H1 (cell line): Measurements from ENCODE around the gene FMN2. TPM values are rescaled to one million over a fixed set of nuclear protein-coding genes. Genes with fewer than 3 reads are reported as not detected.

Source experiments
- CTCF ChIA-PET: fragments of 300-600 bp; sonication (Branson Sonifier 250); formaldehyde crosslinking; loops from one replicate; lab custom pipeline; 2021; ENCODE audit not compliant: partially characterized antibody; lab: Charles Lee
- POLR2A ChIA-PET: fragments of 300-600 bp; sonication (Branson Sonifier 250); formaldehyde crosslinking; loops from one replicate; lab custom pipeline; 2021; ENCODE audit warnings: inconsistent platforms; ENCODE audit not compliant: partially characterized antibody; lab: Charles Lee
- DNase-seq, 2 experiments: peaks; one replicate each; pipeline versions ENCODE4 v3.0.0 to v3.0.0-alpha.2; 2010 to 2022; ENCODE audit warnings: low spot score in 2 of 2, low read depth in 1 of 2, mixed read lengths in 1 of 2
- FAIRE-seq: peaks from 2 replicates; lab custom pipeline; 2011; peaks lifted over from hg19 to GRCh38; lab: Jason Lieb, UNC
- H2AFZ ChIP-seq: 2 replicates; pipeline ENCODE4 v1.8.1; 2012; ENCODE audit warnings: low read length, inconsistent platforms
- H2AK5ac ChIP-seq: 2 replicates; pipeline ENCODE4 v1.6.1; 2013; ENCODE audit warnings: low read depth, low read length
- H2BK120ac ChIP-seq: replicated peaks from 2 replicates; pipeline ENCODE3; 2013; ENCODE audit warnings: low read depth, low read length, inconsistent platforms
- H2BK12ac ChIP-seq: 2 replicates; pipeline ENCODE4 v1.6.1; 2013; ENCODE audit warnings: low read depth, low read length
- H2BK15ac ChIP-seq: 2 replicates; pipeline ENCODE4 v1.6.1; 2013; ENCODE audit warnings: low read length
- H2BK20ac ChIP-seq: 2 replicates; pipeline ENCODE4 v1.6.1; 2013; ENCODE audit warnings: low read length
- H2BK5ac ChIP-seq: 2 replicates; pipeline ENCODE4 v1.6.1; 2013; ENCODE audit warnings: low read depth, low read length
- H3K14ac ChIP-seq: 2 replicates; pipeline ENCODE4 v1.6.1; 2013; ENCODE audit warnings: inconsistent platforms; ENCODE audit not compliant: insufficient read length
- H3K18ac ChIP-seq: 2 replicates; pipeline ENCODE4 v1.6.1; 2013; ENCODE audit warnings: low read length; ENCODE audit errors: extremely low read depth
- H3K23ac ChIP-seq: 2 replicates; pipeline ENCODE4 v1.6.1; 2013; ENCODE audit warnings: inconsistent platforms; ENCODE audit not compliant: insufficient read length
- H3K23me2 ChIP-seq: 2 replicates; pipeline ENCODE4 v1.6.1; 2013; ENCODE audit warnings: low read depth, low read length
- H3K27ac ChIP-seq: 2 replicates; pipeline ENCODE4 v1.6.1; 2011; ENCODE audit warnings: low read depth, low read length, inconsistent platforms
- H3K27me3 ChIP-seq, 4 experiments: replicated peaks in 1 of 4; 1 replicate in 1 of 4; 2 replicates in 3 of 4; pipeline versions ENCODE4 v1.6.1 to v1.8.1; 2011 to 2013; ENCODE audit warnings: low read length in 3 of 4, mild to moderate bottlenecking in 3 of 4, inconsistent platforms in 2 of 4, mixed read lengths in 2 of 4, moderate library complexity in 1 of 4; ENCODE audit not compliant: control insufficient read depth in 3 of 4, insufficient read depth in 3 of 4; ENCODE audit errors: extremely low read depth in 1 of 4
- H3K36me3 ChIP-seq, 4 experiments: 2 replicates each; pipeline versions ENCODE4 v1.6.1 to v1.8.1; 2011 to 2013; ENCODE audit warnings: mild to moderate bottlenecking in 4 of 4, low read length in 3 of 4, moderate library complexity in 2 of 4, control low read depth in 1 of 4, inconsistent platforms in 1 of 4; ENCODE audit not compliant: insufficient read depth in 4 of 4, control insufficient read depth in 2 of 4
- H3K4ac ChIP-seq: replicated peaks from 2 replicates; pipeline ENCODE3; 2013; ENCODE audit warnings: low read length, low read depth, mixed read lengths, inconsistent platforms; ENCODE audit not compliant: insufficient read length
- H3K4me1 ChIP-seq, 4 experiments: replicated peaks in 1 of 4; 1 replicate in 1 of 4; 2 replicates in 3 of 4; pipeline versions ENCODE4 v1.6.1 to v1.8.1; 2011 to 2013; ENCODE audit warnings: low read length in 3 of 4, inconsistent platforms in 2 of 4, mixed read lengths in 1 of 4; ENCODE audit not compliant: insufficient read depth in 4 of 4, control insufficient read depth in 3 of 4
- H3K4me2 ChIP-seq, 2 experiments: 2 replicates each; pipeline versions ENCODE4 v1.6.1 to v1.8.1; 2011 to 2013; ENCODE audit warnings: low read depth in 2 of 2, low read length in 2 of 2, control low read depth in 1 of 2, inconsistent platforms in 1 of 2, mild to moderate bottlenecking in 1 of 2; ENCODE audit not compliant: insufficient read depth in 1 of 2
- H3K4me3 ChIP-seq, 4 experiments: fragments of 200-600, 300-600 bp in 1 of 4; sonication (generic), shearing (Covaris generic), sonication (Bioruptor Twin) in 1 of 4; 2 replicates each; pipeline versions ENCODE4 v1.5.1 to v1.8.1; 2011 to 2016; ENCODE audit warnings: low read length in 4 of 4, low read depth in 3 of 4, control low read depth in 2 of 4, inconsistent platforms in 2 of 4, mild to moderate bottlenecking in 2 of 4, mixed read lengths in 1 of 4, moderate library complexity in 1 of 4; ENCODE audit not compliant: insufficient read depth in 2 of 4; ENCODE audit errors: extremely low read depth in 1 of 4
- H3K56ac ChIP-seq: replicated peaks from 2 replicates; pipeline ENCODE3; 2013; ENCODE audit warnings: low read depth, mild to moderate bottlenecking, mixed read lengths, low read length, inconsistent platforms; ENCODE audit not compliant: insufficient read length
- H3K79me1 ChIP-seq: 2 replicates; pipeline ENCODE4 v1.6.1; 2013; ENCODE audit warnings: low read depth, low read length, control low read depth
- H3K79me2 ChIP-seq, 2 experiments: 2 replicates each; pipeline versions ENCODE4 v1.6.1 to v1.8.1; 2012 to 2013; ENCODE audit warnings: low read length in 2 of 2, mild to moderate bottlenecking in 2 of 2, inconsistent platforms in 1 of 2; ENCODE audit not compliant: insufficient read depth in 2 of 2, control insufficient read depth in 1 of 2
- H3K9ac ChIP-seq, 4 experiments: replicated peaks in 1 of 4; 1 replicate in 1 of 4; 2 replicates in 3 of 4; pipeline versions ENCODE4 v1.6.1 to v1.8.1; 2011 to 2013; ENCODE audit warnings: low read depth in 3 of 4, low read length in 3 of 4, control low read depth in 2 of 4, mild to moderate bottlenecking in 2 of 4, moderate library complexity in 2 of 4, inconsistent platforms in 1 of 4; ENCODE audit errors: extremely low read depth in 1 of 4
- H3K9me3 ChIP-seq, 2 experiments: 2 replicates each; pipeline versions ENCODE4 v1.6.1 to v1.8.1; 2012 to 2013; ENCODE audit warnings: mild to moderate bottlenecking in 2 of 2, moderate library complexity in 2 of 2, control low read depth in 1 of 2, inconsistent platforms in 1 of 2, low read depth in 1 of 2, low read length in 1 of 2, mixed read lengths in 1 of 2; ENCODE audit not compliant: insufficient read depth in 2 of 2
- H4K20me1 ChIP-seq, 2 experiments: replicated peaks in 1 of 2; 2 replicates each; pipeline versions ENCODE3 to v1.8.1; 2011 to 2013; ENCODE audit warnings: inconsistent platforms in 2 of 2, low read length in 2 of 2, mild to moderate bottlenecking in 1 of 2; ENCODE audit not compliant: insufficient read depth in 2 of 2, control insufficient read depth in 1 of 2
- H4K5ac ChIP-seq: 2 replicates; pipeline ENCODE4 v1.6.1; 2013; ENCODE audit warnings: low read length, low read depth, mixed read lengths, inconsistent platforms; ENCODE audit not compliant: insufficient read length
- H4K8ac ChIP-seq: 2 replicates; pipeline ENCODE4 v1.8.0; 2013; ENCODE audit warnings: mild to moderate bottlenecking, moderate library complexity, low read length, inconsistent platforms; ENCODE audit not compliant: insufficient read depth; ENCODE audit errors: extremely low read depth
- H4K91ac ChIP-seq: replicated peaks from 2 replicates; pipeline ENCODE3; 2013; ENCODE audit warnings: low read length, mixed read lengths, inconsistent platforms; ENCODE audit not compliant: insufficient read length
- CBX8 ChIP-seq: fragments of 300-800, 300-1000 bp; sonication (generic); IDR thresholded peaks from 2 replicates; pipeline ENCODE4 v1.7.1; 2016; ENCODE audit warnings: low read depth, low read length, borderline replicate concordance
- CREB1 ChIP-seq: IDR thresholded peaks from 2 replicates; pipeline ENCODE4 v1.6.1; 2012; ENCODE audit warnings: inconsistent platforms
- GTF2F1 ChIP-seq: IDR thresholded peaks from 2 replicates; pipeline ENCODE4 v1.6.1; 2012; ENCODE audit warnings: low read depth, low read length, improper control_type of control experiment, borderline replicate concordance
- JUN ChIP-seq: IDR thresholded peaks from 2 replicates; pipeline ENCODE4 v1.6.1; 2011; ENCODE audit warnings: low read depth, mild to moderate bottlenecking, improper control_type of control experiment, low read length
- JUND ChIP-seq: IDR thresholded peaks from 2 replicates; pipeline ENCODE4 v1.6.1; 2011; ENCODE audit warnings: mild to moderate bottlenecking, improper control_type of control experiment, low read length
- KDM4A ChIP-seq: IDR thresholded peaks from one replicate; pipeline ENCODE4 v1.7.1; 2012; ENCODE audit warnings: low read depth, mild to moderate bottlenecking, moderate library complexity, low read length, inconsistent platforms; ENCODE audit not compliant: severe bottlenecking
- MAFK ChIP-seq: IDR thresholded peaks from 2 replicates; pipeline ENCODE4 v1.6.1; 2012; ENCODE audit warnings: low read depth, mild to moderate bottlenecking, improper control_type of control experiment, low read length
- RXRA ChIP-seq: IDR thresholded peaks from 2 replicates; pipeline ENCODE4 v1.6.1; 2011; ENCODE audit warnings: low read depth, mild to moderate bottlenecking, low read length, moderate library complexity; ENCODE audit not compliant: insufficient read depth
- SIRT6 ChIP-seq: IDR thresholded peaks from one replicate; pipeline ENCODE4 v1.7.1; 2012; ENCODE audit warnings: low read length, inconsistent platforms
- SP4 ChIP-seq: IDR thresholded peaks from 2 replicates; pipeline ENCODE4 v1.6.1; 2012; ENCODE audit warnings: low read length, inconsistent platforms
- SRF ChIP-seq: IDR thresholded peaks from 2 replicates; pipeline ENCODE4 v1.6.1; 2011; ENCODE audit warnings: mild to moderate bottlenecking, low read depth, low read length, moderate library complexity
- TAF1 ChIP-seq: IDR thresholded peaks from 2 replicates; pipeline ENCODE4 v1.6.1; 2011; ENCODE audit warnings: mild to moderate bottlenecking, low read depth, low read length
- TCF12 ChIP-seq: IDR thresholded peaks from 2 replicates; pipeline ENCODE4 v1.6.1; 2011; ENCODE audit warnings: low read depth, mild to moderate bottlenecking, low read length
- WGBS, 2 experiments: shearing (Covaris generic) in 1 of 2; methylation state at CpG; one replicate each; pipeline versions ENCODE4 v1.1.6 to v1.1.7; 2013 to 2015; ENCODE audit warnings: low lambda C conversion rate in 2 of 2, mixed read lengths in 2 of 2, inconsistent platforms in 1 of 2, low coverage in 1 of 2, missing lambda C conversion rate in 1 of 2; ENCODE audit not compliant: insufficient replicate concordance in 2 of 2, insufficient coverage in 1 of 2, insufficient read length in 1 of 2; ENCODE audit errors: extremely low coverage in 1 of 2, missing lambda C conversion rate in 1 of 2; 5-methylcytosine and 5-hydroxymethylcytosine counted together
- polyA plus RNA-seq, 7 experiments: library from polyadenylated mRNA; depleted of rRNA in 3 of 7; stranded (reverse) in 5 of 7; unstranded in 2 of 7; fragments of >200 nt in 5 of 7; fragments of 200-250 nt in 2 of 7; gene quantifications; 1 replicate in 5 of 7; 2 replicates in 1 of 7; 4 replicates in 1 of 7; pipeline versions ENCODE4 v1.2.1 to v1.2.3, GENCODE V29; 2011 to 2013; ENCODE audit warnings: missing spikeins in 2 of 7, mixed read lengths in 2 of 7
- total RNA-seq: library from RNA; stranded (reverse); fragmentation: NEBNext Ultra II Directional; extraction: Animal tissue kit (Norgen Biotek cat#: 25700); gene quantifications from 2 replicates; pipeline ENCODE4 v1.2.1, GENCODE V29; 2021
- TF ChIP-seq, protein P1 (sequence below): IDR thresholded peaks from 2 replicates; pipeline ENCODE4 v1.6.1; 2012; ENCODE audit warnings: inconsistent platforms

FMN2 gene
- total and polyA plus RNA-seq, 2 of the 8 experiments (the other 6 are each of a cell fraction or from before 2014, with no cell fraction given): 0.83 to 2.0 TPM

DNA sequence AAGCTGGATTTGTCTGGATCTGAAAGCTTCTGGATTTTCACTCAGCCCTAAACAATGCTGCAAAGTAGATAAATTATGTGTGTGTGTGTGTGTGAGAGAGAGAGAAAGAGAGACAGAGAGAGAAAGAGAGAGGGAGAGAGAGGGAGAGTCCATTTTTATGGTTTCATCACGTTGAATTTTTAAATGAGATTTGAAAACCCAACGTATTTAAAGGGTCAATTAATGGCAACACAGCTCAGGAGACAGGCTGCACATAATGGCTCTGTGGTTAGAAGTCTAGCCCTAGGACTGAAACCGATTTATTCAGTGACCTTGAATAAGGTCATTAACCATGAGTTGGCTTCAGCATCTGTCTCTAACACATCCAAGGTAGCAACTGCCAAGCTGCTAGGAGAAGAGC lies 35.3 kb upstream of the FMN2 start:
- Histone ChIP-seq H4K91ac (no peak overlapping the region), H2BK5ac (no peak overlapping the region), H3K79me2 (no peaks in the 10 kb centered on the region), H3K56ac (no peak overlapping the region), H3K4ac (no peak overlapping the region), H3K9me3 (no peaks in the 10 kb centered on the region), H3K27me3 (no peaks in the 10 kb centered on the region), H3K4me2 (no peak overlapping the region), H2BK120ac (no peak overlapping the region), H4K8ac (no peak overlapping the region), H3K79me1 (no peaks in the 10 kb centered on the region), H3K36me3 (no peaks in the 10 kb centered on the region), H3K4me1 (no peaks in the 10 kb centered on the region), H3K27ac (no peak overlapping the region), H3K23me2 (no peaks in the 10 kb centered on the region), H2BK15ac (no peak overlapping the region), H4K5ac (no peak overlapping the region), H3K4me3 (no peak overlapping the region), H4K20me1 (no peaks in the 10 kb centered on the region), H2AFZ (no peak overlapping the region), H3K14ac (no peak overlapping the region), H2BK12ac (no peak overlapping the region), H3K9ac (no peak overlapping the region), H3K23ac (no peak overlapping the region), H3K18ac (no peak overlapping the region), H2AK5ac (no peak overlapping the region), H2BK20ac (no peak overlapping the region)
- ChIA-PET CTCF (interaction anchor here (1.0 to 1.6 kb wide), 4 partner anchors 29 to 94 kb away, joined by 3 to 5 read pairs (median 4); no protein-coding TSS in a partner anchor), POLR2A (no interaction called here)
- DNase-seq (no peak), FAIRE-seq (no peak)
- 52% methylated on average over 3 of the region's 3 CpGs; no CpG with 5 or more reads in 1 of the 2 experiments for WGBS, 2 experiments
- no peak for TF ChIP-seq SP4
- TF ChIP-seq SRF: no peak
- TF ChIP-seq RXRA: no peak
- TF ChIP-seq, protein P1, sequence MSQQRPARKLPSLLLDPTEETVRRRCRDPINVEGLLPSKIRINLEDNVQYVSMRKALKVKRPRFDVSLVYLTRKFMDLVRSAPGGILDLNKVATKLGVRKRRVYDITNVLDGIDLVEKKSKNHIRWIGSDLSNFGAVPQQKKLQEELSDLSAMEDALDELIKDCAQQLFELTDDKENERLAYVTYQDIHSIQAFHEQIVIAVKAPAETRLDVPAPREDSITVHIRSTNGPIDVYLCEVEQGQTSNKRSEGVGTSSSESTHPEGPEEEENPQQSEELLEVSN: no peak
- TF ChIP-seq CREB1: no peak
- TF ChIP-seq TAF1: no peak
- TF ChIP-seq KDM4A: no peak
- TF ChIP-seq TCF12: no peak
- no peak for TF ChIP-seq SIRT6
- no peak for TF ChIP-seq CBX8
- TF ChIP-seq JUN: no peak
- no peak for TF ChIP-seq MAFK
- TF ChIP-seq GTF2F1: no peak
- TF ChIP-seq JUND: no peak
